Mucosa of stomach (tissue), 1 donor: ENCODE data around the gene FAM240B.

Source experiments
- H3K27me3 ChIP-seq: one replicate; pipeline ENCODE4 v1.7.0; 2013; ENCODE audit warnings: mild to moderate bottlenecking, low read length; ENCODE audit not compliant: control insufficient read depth, insufficient read depth
- H3K36me3 ChIP-seq: one replicate; pipeline ENCODE4 v1.7.0; 2013; ENCODE audit warnings: low read length; ENCODE audit not compliant: control insufficient read depth, insufficient read depth
- H3K4me1 ChIP-seq: one replicate; pipeline ENCODE4 v1.7.0; 2013; ENCODE audit warnings: mild to moderate bottlenecking, low read length; ENCODE audit not compliant: control insufficient read depth, insufficient read depth
- H3K4me3 ChIP-seq: one replicate; pipeline ENCODE4 v1.7.0; 2013; ENCODE audit warnings: low read length
- H3K9ac ChIP-seq: one replicate; pipeline ENCODE4 v1.7.0; 2013; ENCODE audit warnings: mild to moderate bottlenecking, low read length, moderate library complexity
- H3K9me3 ChIP-seq: one replicate; pipeline ENCODE4 v1.7.0; 2013; ENCODE audit warnings: mild to moderate bottlenecking, low read length, moderate library complexity; ENCODE audit not compliant: control insufficient read depth
- donor health status: Pancreatic carcinoma.

Gene FAM240B

GRCh38 chr9:38656896-38657295, 63.0 kb downstream of the FAM240B start:
- Histone ChIP-seq H3K4me1 (peaks cover 3% of the 10 kb centered on the region), H3K9ac (no peak overlapping the region), H3K27me3 (peaks cover 5% of the 10 kb centered on the region), H3K9me3 (no peaks in the 10 kb centered on the region), H3K36me3 (no peaks in the 10 kb centered on the region), H3K4me3 (no peak overlapping the region)

GRCh38 chr9:38652486-38652885, 67.4 kb downstream of the FAM240B start:
- Histone ChIP-seq H3K4me3 (no peak overlapping the region), H3K36me3 (no peaks in the 10 kb centered on the region), H3K4me1 (peaks cover 3% of the 10 kb centered on the region), H3K27me3 (peaks cover 5% of the 10 kb centered on the region), H3K9me3 (no peaks in the 10 kb centered on the region), H3K9ac (no peak overlapping the region)

GRCh38 chr9:38652044-38652443, 67.9 kb downstream of the FAM240B start:
- H3K9ac ChIP-seq, result no peak overlapping the region
- no peak overlapping the region for H3K4me3 ChIP-seq
- H3K27me3 ChIP-seq, result peaks cover 5% of the 10 kb centered on the region
- H3K9me3 ChIP-seq, result no peaks in the 10 kb centered on the region
- H3K4me1 ChIP-seq, result peaks cover 3% of the 10 kb centered on the region
- no peaks in the 10 kb centered on the region for H3K36me3 ChIP-seq

GRCh38 chr9:38651400-38652042, 68.4 kb downstream of the FAM240B start:
- peaks cover 3% of the 10 kb centered on the region for H3K4me1 ChIP-seq

GRCh38 chr9:38650564-38650963, 69.4 kb downstream of the FAM240B start:
- H3K9me3 ChIP-seq, result no peaks in the 10 kb centered on the region
- H3K27me3 ChIP-seq, result peaks cover 5% of the 10 kb centered on the region
- no peak overlapping the region for H3K4me3 ChIP-seq
- no peaks in the 10 kb centered on the region for H3K36me3 ChIP-seq
- no peak overlapping the region for H3K9ac ChIP-seq
- H3K4me1 ChIP-seq, result peaks cover 3% of the 10 kb centered on the region

More at GRCh38 chr9:38651400-38652042, 68.4 kb downstream of the FAM240B start:
- H3K36me3 ChIP-seq, result no peaks in the 10 kb centered on the region
- H3K27me3 ChIP-seq, result peaks cover 5% of the 10 kb centered on the region
- no peak overlapping the region for H3K4me3 ChIP-seq
- no peak overlapping the region for H3K9ac ChIP-seq
- H3K9me3 ChIP-seq, result no peaks in the 10 kb centered on the region

- Histone ChIP-seq H3K4me1 (peaks cover 3% of the 10 kb centered on the region), H3K36me3 (no peaks in the 10 kb centered on the region), H3K9ac (no peak overlapping the region), H3K4me3 (no peak overlapping the region), H3K9me3 (no peaks in the 10 kb centered on the region), H3K27me3 (peaks cover 5% of the 10 kb centered on the region)
These were observed 70.1 kb downstream of the FAM240B start for GRCh38 chr9:38649731-38650363.

GRCh38 chr9:38644601-38645000, 75.3 kb downstream of the FAM240B start:
- Histone ChIP-seq H3K27me3 (no peaks in the 10 kb centered on the region), H3K9me3 (no peaks in the 10 kb centered on the region), H3K4me3 (no peak overlapping the region), H3K9ac (no peak overlapping the region), H3K36me3 (no peaks in the 10 kb centered on the region), H3K4me1 (peaks cover 14% of the 10 kb centered on the region)
